ENCODE results near the gene SPANXN4. TPM values are rescaled to one million over a fixed set of nuclear protein-coding genes. Genes with fewer than 3 reads are reported as not detected.
A peak's percentile ranks its signal among the peaks of the same experiment; 100 is the strongest.

Gene SPANXN4
- total and polyA plus RNA-seq, 9 of the 15 experiments (the other 6 are each of a cell fraction or from before 2014, with no cell fraction given): not detected

DNA sequence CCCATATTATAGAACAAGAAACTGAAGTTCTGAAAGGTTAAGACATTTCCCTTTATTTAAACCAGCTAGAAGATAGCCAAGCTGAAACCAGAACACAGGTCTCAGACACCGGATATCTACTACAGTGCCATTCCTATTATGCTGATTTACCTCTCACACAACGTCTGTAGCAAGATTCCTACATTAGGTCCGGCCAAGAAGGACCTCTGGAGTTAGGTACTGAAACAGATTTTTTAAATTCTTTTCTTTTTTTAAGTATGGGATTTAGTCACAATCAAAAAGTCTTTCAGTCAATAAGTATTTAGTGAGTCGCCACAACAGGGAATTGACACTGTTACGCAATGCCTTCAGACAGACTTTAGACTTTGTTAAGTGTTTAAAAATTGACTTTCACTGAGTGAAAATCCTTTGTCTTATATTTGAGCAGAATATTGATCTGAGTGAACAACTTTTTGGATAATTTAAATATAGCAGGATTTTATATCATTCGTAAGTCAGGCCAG, 26.5 kb upstream of the SPANXN4 start:
- Histone ChIP-seq H3K36me3 (ENCODE audit: control insufficient read depth, insufficient read depth, low read length) (no peaks in the 10 kb centered on the region), H2AFZ (ENCODE audit: low read depth, low read length) (no peak overlapping the region), H3K79me2 (ENCODE audit: control insufficient read depth, insufficient read depth, low read length) (no peaks in the 10 kb centered on the region), H3K9me3 (replicated peaks; ENCODE audit: control insufficient read depth, insufficient read depth, low read depth, low read length) (no peaks in the 10 kb centered on the region), H3K4me2 (ENCODE audit: insufficient read depth, low read length) (no peak overlapping the region), H3K9me1 (ENCODE audit: control insufficient read depth, insufficient read depth, low read length) (no peaks in the 10 kb centered on the region), H3K4me1 (replicated peaks in 1 of 2; ENCODE audit: control insufficient read depth in 2 of 2, insufficient read depth in 2 of 2, low read length in 2 of 2) (no peaks in the 10 kb centered on the region), H3K27ac (ENCODE audit: extremely low read depth, low read depth, low read length) (no peak overlapping the region), H3K27me3 (ENCODE audit: control insufficient read depth in 2 of 2, insufficient read depth in 2 of 2, low read length in 2 of 2) (no peaks in the 10 kb centered on the region), H3K4me3 (no peak overlapping the region), H4K20me1 (replicated peaks; ENCODE audit: control insufficient read depth, insufficient read depth, low read length) (no peaks in the 10 kb centered on the region), H3K9ac (ENCODE audit: insufficient read depth in 1 of 2, low read depth in 2 of 2, low read length in 2 of 2) (no peak overlapping the region)
- in situ Hi-C loops (cut with MboI) (no loop called here), intact Hi-C loops (cut with micrococcal nuclease) (no loop called here)
- ATAC-seq: no peak
- WGBS (ENCODE audit: insufficient coverage, low coverage, missing lambda C conversion rate): 2% methylated on average over 6 of the region's 6 CpGs
- no peak for FAIRE-seq
- TF ChIP-seq CEBPG (CRISPR knock-in tag; IDR thresholded peaks at IDR 0.05) (no peak), CEBPG (tag; conservative IDR thresholded peaks at IDR 0.05 in 1 of 2, IDR thresholded peaks at IDR 0.05 in 1 of 2) (peak in 1 of 2 experiments; percentile 10; a peak in 1 of 4 replicates)
- TF ChIP-seq, protein P1, sequence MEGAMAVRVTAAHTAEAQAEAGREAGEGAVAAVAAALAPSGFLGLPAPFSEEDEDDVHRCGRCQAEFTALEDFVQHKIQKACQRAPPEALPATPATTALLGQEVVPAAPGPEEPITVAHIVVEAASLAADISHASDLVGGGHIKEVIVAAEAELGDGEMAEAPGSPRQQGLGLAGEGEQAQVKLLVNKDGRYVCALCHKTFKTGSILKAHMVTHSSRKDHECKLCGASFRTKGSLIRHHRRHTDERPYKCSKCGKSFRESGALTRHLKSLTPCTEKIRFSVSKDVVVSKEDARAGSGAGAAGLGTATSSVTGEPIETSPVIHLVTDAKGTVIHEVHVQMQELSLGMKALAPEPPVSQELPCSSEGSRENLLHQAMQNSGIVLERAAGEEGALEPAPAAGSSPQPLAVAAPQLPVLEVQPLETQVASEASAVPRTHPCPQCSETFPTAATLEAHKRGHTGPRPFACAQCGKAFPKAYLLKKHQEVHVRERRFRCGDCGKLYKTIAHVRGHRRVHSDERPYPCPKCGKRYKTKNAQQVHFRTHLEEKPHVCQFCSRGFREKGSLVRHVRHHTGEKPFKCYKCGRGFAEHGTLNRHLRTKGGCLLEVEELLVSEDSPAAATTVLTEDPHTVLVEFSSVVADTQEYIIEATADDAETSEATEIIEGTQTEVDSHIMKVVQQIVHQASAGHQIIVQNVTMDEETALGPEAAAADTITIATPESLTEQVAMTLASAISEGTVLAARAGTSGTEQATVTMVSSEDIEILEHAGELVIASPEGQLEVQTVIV (CRISPR knock-in tag; IDR thresholded peaks at IDR 0.05; ENCODE audit: borderline replicate concordance): no peak
- ChIA-PET CTCF (ENCODE audit: low intra/inter-chr PET ratio) (no interaction called here), POLR2A (no interaction called here)
- no peak for DNase-seq (ENCODE audit: extremely low read depth in 1 of 4, low spot score in 3 of 4)
- BruUV-seq (replicated peaks): no TSS peak

Data from K562 (cell line).